ENCODE measurements around the gene HS6ST1. TPM values are rescaled to one million over a fixed set of nuclear protein-coding genes. Genes with fewer than 3 reads are reported as not detected.

HS6ST1 gene
- total and polyA plus RNA-seq, 4 donors, result 3.0 to 17.4 (median 8.9) TPM

DNA sequence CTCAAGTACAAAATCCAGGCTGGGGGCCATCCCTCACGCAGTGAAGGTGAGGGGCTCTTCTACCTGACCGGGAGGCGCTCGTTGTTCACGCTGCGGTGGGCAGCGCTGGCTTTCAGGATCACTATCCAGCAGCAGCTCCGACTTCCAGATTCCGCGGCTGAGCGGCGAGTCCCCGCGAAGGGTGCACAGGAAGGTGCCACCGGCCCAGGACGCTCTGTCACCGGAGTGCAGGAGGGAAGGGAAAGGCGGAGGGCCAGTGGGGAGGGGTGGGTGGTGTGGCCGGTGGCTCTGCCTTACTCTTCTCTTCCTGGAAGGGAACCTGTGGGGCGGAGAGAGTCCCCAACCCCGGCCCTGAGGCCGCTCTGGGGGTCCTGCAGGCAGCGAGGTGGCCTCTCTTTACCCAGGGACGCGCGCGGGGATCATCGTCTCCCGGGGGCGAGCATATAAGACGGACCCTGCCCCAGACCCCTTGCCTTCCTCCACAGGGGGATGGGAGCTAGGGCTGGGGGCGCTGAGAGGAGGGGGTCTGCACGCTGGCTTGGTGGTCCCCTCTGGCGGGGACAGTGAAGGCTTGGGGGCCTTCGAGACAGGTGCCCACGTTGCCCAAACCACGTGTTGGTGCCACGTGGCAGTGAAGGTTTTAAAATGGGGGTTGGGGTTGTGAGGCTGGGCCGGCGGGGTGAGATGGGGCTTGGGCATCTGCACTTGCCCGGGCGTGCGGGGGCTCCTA, 26.9 kb upstream of the HS6ST1 start:
- H3K36me3 ChIP-seq (ENCODE audit: control insufficient read depth in 1 of 2, insufficient read depth in 2 of 2, low read length in 1 of 2), result no peaks in the 10 kb centered on the region
- H3K27ac ChIP-seq (ENCODE audit: low read depth in 1 of 2, low read length in 2 of 2), result no peak overlapping the region
- WGBS, 2 donors, result 98 to 99% methylated on average over 37 to 43 of the region's 43 CpGs
- no peaks in the 10 kb centered on the region for H3K9me3 ChIP-seq (ENCODE audit: control insufficient read depth, low read length)
- H3K27me3 ChIP-seq (ENCODE audit: control insufficient read depth in 1 of 2, insufficient read depth in 2 of 2, low read length in 1 of 2), result no peaks in the 10 kb centered on the region
- H3K4me1 ChIP-seq (ENCODE audit: control insufficient read depth in 1 of 2, insufficient read depth in 2 of 2, low read length in 2 of 2), result peaks cover 0 to 7% of the 10 kb centered on the region in 2 donors
- DNase-seq (peak in 1 of 2 donors; percentile 74), ATAC-seq (ENCODE audit: low FRiP score) (no peak)
- intact Hi-C loops (cut with DNase I), result loop anchor here in 1 of 2 donors (2.0 kb wide), 1 partner anchor 21 kb away; no protein-coding TSS in a partner anchor
- H3K4me3 ChIP-seq (ENCODE audit: low read length in 2 of 2), result no peak overlapping the region

DNA sequence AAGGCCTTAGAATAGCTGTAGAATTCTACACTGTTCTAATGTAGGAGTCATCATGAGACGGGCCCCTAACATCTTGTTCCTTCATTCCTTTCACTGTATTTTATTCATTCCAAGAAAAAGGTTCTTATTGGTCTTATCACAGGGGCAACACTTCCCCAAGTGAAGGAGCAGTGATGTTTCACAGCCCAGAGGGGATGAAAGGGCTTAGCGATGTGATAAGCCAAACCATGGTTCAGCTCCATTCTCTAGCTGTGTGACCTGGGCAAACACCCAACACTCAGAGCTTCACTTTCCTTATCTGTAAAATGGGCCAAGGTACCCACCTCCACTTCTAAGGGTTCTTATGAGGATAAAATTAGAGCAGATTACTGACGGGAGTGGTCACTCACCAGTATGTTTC, 25.4 kb upstream of the HS6ST1 start:
- ATAC-seq (ENCODE audit: low FRiP score) (no peak), DNase-seq (no peak)
- no peak overlapping the region for H3K27ac ChIP-seq (ENCODE audit: low read depth in 1 of 2, low read length in 2 of 2)
- H3K4me3 ChIP-seq (ENCODE audit: low read length in 2 of 2), result no peak overlapping the region
- H3K4me1 ChIP-seq (ENCODE audit: control insufficient read depth in 1 of 2, insufficient read depth in 2 of 2, low read length in 2 of 2), result peaks cover 0 to 7% of the 10 kb centered on the region in 2 donors
- 94 to 99% methylated on average over 3 of the region's 3 CpGs for WGBS, 2 donors
- no peaks in the 10 kb centered on the region for H3K27me3 ChIP-seq (ENCODE audit: control insufficient read depth in 1 of 2, insufficient read depth in 2 of 2, low read length in 1 of 2)
- intact Hi-C loops (cut with DNase I), result no loop called here
- H3K36me3 ChIP-seq (ENCODE audit: control insufficient read depth in 1 of 2, insufficient read depth in 2 of 2, low read length in 1 of 2), result no peaks in the 10 kb centered on the region
- H3K9me3 ChIP-seq (ENCODE audit: control insufficient read depth, low read length), result no peaks in the 10 kb centered on the region

- ATAC-seq (ENCODE audit: low FRiP score) (no peak), DNase-seq (no peak)
- H3K27ac ChIP-seq (ENCODE audit: low read depth in 1 of 2, low read length in 2 of 2), result no peak overlapping the region
- intact Hi-C loops (cut with DNase I), result no loop called here
- no peaks in the 10 kb centered on the region for H3K27me3 ChIP-seq (ENCODE audit: control insufficient read depth in 1 of 2, insufficient read depth in 2 of 2, low read length in 1 of 2)
- H3K4me1 ChIP-seq (ENCODE audit: control insufficient read depth in 1 of 2, insufficient read depth in 2 of 2, low read length in 2 of 2), result peaks cover 0 to 3% of the 10 kb centered on the region in 2 donors
- WGBS, 2 donors, result 93 to 94% methylated on average over 1 of the region's 1 CpG
- H3K9me3 ChIP-seq (ENCODE audit: control insufficient read depth, low read length), result no peaks in the 10 kb centered on the region
- no peak overlapping the region for H3K4me3 ChIP-seq (ENCODE audit: low read length in 2 of 2)
- no peaks in the 10 kb centered on the region for H3K36me3 ChIP-seq (ENCODE audit: control insufficient read depth in 1 of 2, insufficient read depth in 2 of 2, low read length in 1 of 2)
Measured at GRCh38 chr2:128343459-128343858, 24.8 kb upstream of the HS6ST1 start.

DNA sequence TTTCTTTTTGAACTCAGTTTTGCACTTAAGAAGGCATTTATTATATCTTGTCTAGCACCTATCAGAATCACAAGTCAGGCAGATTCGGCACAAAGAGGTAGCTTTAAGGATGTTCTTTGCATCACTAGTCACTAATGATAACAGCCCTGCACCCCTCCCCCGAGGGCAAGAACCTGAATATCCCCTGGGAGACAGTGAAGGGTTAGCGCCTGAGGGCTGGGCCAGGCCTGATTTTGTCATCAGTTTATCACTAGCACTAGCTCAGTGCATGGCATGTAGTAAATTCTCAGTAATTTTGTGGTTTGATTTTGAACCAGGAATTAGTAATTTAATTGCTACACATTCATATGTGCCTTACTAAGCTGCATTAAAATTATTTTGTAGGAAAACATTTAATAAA, 23.9 kb upstream of the HS6ST1 start:
- intact Hi-C loops (cut with DNase I), result no loop called here
- 86 to 87% methylated on average over 3 of the region's 3 CpGs for WGBS, 2 donors

GRCh38 chr2:128341621-128342020, 23.0 kb upstream of the HS6ST1 start:
- Histone ChIP-seq H3K9me3 (ENCODE audit: control insufficient read depth, low read length) (no peaks in the 10 kb centered on the region), H3K27me3 (ENCODE audit: control insufficient read depth in 1 of 2, insufficient read depth in 2 of 2, low read length in 1 of 2) (no peaks in the 10 kb centered on the region), H3K36me3 (ENCODE audit: control insufficient read depth in 1 of 2, insufficient read depth in 2 of 2, low read length in 1 of 2) (no peaks in the 10 kb centered on the region), H3K27ac (ENCODE audit: low read depth in 1 of 2, low read length in 2 of 2) (no peak overlapping the region), H3K4me3 (ENCODE audit: low read length in 2 of 2) (no peak overlapping the region), H3K4me1 (ENCODE audit: control insufficient read depth in 1 of 2, insufficient read depth in 2 of 2, low read length in 2 of 2) (no peaks in the 10 kb centered on the region)
- intact Hi-C loops (cut with DNase I), result no loop called here
- WGBS, 2 donors, result 96 to 99% methylated on average over 3 of the region's 3 CpGs
- ATAC-seq (ENCODE audit: low FRiP score), result no peak
- no peak for DNase-seq

More for the DNA sequence above, 23.9 kb upstream of the HS6ST1 start:
- Histone ChIP-seq H3K9me3 (ENCODE audit: control insufficient read depth, low read length) (no peaks in the 10 kb centered on the region), H3K4me1 (ENCODE audit: control insufficient read depth in 1 of 2, insufficient read depth in 2 of 2, low read length in 2 of 2) (no peaks in the 10 kb centered on the region), H3K36me3 (ENCODE audit: control insufficient read depth in 1 of 2, insufficient read depth in 2 of 2, low read length in 1 of 2) (no peaks in the 10 kb centered on the region), H3K27ac (ENCODE audit: low read depth in 1 of 2, low read length in 2 of 2) (no peak overlapping the region), H3K4me3 (ENCODE audit: low read length in 2 of 2) (no peak overlapping the region), H3K27me3 (ENCODE audit: control insufficient read depth in 1 of 2, insufficient read depth in 2 of 2, low read length in 1 of 2) (no peaks in the 10 kb centered on the region)
- no peak for ATAC-seq (ENCODE audit: low FRiP score)
- DNase-seq, result no peak

DNA sequence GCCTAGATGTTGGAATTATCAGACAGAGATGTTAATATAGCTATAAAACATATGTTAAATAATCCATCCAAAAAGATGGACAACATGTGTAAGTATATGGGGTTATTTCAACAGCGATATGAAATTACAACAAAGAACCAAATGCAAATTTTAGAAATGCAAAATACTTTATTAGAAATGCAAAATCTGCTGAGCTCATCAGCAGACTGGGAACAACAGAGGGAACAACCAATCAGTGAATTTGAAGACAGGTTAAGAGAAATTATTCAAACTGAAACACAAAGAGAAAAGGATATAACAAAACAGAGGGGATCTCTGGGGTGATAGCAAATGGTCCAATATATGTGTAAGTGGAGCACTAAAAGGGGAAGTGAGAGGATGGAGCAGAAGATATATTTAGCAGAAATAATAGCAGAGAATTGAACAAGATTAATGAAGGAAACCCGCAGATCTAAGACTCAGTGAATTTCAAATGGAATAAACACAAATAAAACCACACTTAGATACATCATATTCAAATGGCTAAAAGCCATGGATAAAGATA, 13.5 kb upstream of the HS6ST1 start:
- Histone ChIP-seq H3K27ac (ENCODE audit: low read depth in 1 of 2, low read length in 2 of 2) (no peak overlapping the region), H3K27me3 (ENCODE audit: control insufficient read depth in 1 of 2, insufficient read depth in 2 of 2, low read length in 1 of 2) (peaks cover 0 to 3% of the 10 kb centered on the region in 2 donors), H3K4me3 (ENCODE audit: low read length in 2 of 2) (no peak overlapping the region), H3K36me3 (ENCODE audit: control insufficient read depth in 1 of 2, insufficient read depth in 2 of 2, low read length in 1 of 2) (no peaks in the 10 kb centered on the region), H3K4me1 (ENCODE audit: control insufficient read depth in 1 of 2, insufficient read depth in 2 of 2, low read length in 2 of 2) (peaks cover 0 to 3% of the 10 kb centered on the region in 2 donors), H3K9me3 (ENCODE audit: control insufficient read depth, low read length) (no peaks in the 10 kb centered on the region)
- no peak for DNase-seq
- ATAC-seq (ENCODE audit: low FRiP score), result no peak
- WGBS, 2 donors, result 75 to 90% methylated on average over 2 of the region's 2 CpGs
- intact Hi-C loops (cut with DNase I), result no loop called here

DNA sequence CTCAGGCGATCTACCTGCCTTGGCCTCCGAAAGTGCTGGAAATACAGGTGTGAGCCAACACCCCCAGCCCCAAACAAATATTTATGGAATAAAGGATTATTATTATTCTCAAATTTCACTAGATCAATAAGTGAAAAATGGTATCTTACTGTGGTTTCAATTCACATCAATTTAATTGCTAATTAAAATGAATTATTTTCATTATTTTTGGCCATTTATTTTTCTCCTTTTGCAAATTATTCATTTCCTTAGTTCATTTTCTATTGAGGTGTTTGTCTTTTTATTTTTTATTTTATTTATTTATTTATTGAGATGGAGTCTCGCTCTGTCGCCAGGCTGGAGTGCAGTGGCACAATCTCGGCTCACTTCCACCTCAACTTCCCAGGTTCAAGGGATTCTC, 11.9 kb upstream of the HS6ST1 start:
- Histone ChIP-seq H3K4me1 (ENCODE audit: control insufficient read depth in 1 of 2, insufficient read depth in 2 of 2, low read length in 2 of 2) (peaks cover 0 to 3% of the 10 kb centered on the region in 2 donors), H3K27ac (ENCODE audit: low read depth in 1 of 2, low read length in 2 of 2) (no peak overlapping the region), H3K4me3 (ENCODE audit: low read length in 2 of 2) (no peak overlapping the region), H3K36me3 (ENCODE audit: control insufficient read depth in 1 of 2, insufficient read depth in 2 of 2, low read length in 1 of 2) (no peaks in the 10 kb centered on the region), H3K27me3 (ENCODE audit: control insufficient read depth in 1 of 2, insufficient read depth in 2 of 2, low read length in 1 of 2) (peaks cover 0 to 3% of the 10 kb centered on the region in 2 donors), H3K9me3 (ENCODE audit: control insufficient read depth, low read length) (no peaks in the 10 kb centered on the region)
- 98% methylated on average over 5 of the region's 5 CpGs for WGBS, 2 donors
- ATAC-seq (ENCODE audit: low FRiP score) (no peak), DNase-seq (no peak)
- intact Hi-C loops (cut with DNase I), result no loop called here

- Histone ChIP-seq H3K36me3 (ENCODE audit: control insufficient read depth in 1 of 2, insufficient read depth in 2 of 2, low read length in 1 of 2) (no peaks in the 10 kb centered on the region), H3K4me3 (ENCODE audit: low read length in 2 of 2) (no peak overlapping the region), H3K27me3 (ENCODE audit: control insufficient read depth in 1 of 2, insufficient read depth in 2 of 2, low read length in 1 of 2) (peaks cover 0 to 3% of the 10 kb centered on the region in 2 donors), H3K4me1 (ENCODE audit: control insufficient read depth in 1 of 2, insufficient read depth in 2 of 2, low read length in 2 of 2) (peaks cover 0 to 3% of the 10 kb centered on the region in 2 donors), H3K9me3 (ENCODE audit: control insufficient read depth, low read length) (no peaks in the 10 kb centered on the region), H3K27ac (ENCODE audit: low read depth in 1 of 2, low read length in 2 of 2) (no peak overlapping the region)
- WGBS, 2 donors, result 15 to 21% methylated on average over 6 of the region's 6 CpGs
- ATAC-seq (ENCODE audit: low FRiP score) (no peak), DNase-seq (peak in 1 of 2 donors; percentile 52)
- intact Hi-C loops (cut with DNase I), result loop anchor here in 1 of 2 donors (5.0 kb wide), 1 partner anchor 138 kb away; no protein-coding TSS in a partner anchor
Measured at GRCh38 chr2:128329607-128330006, 10.9 kb upstream of the HS6ST1 start.

All from aorta (tissue), 5 donors.